HG02973 (cell line): ENCODE results near the gene C16orf90.
"Not testable (repeated sequence)": the region's sequence is repeated elsewhere in the genome, so short reads cannot be mapped to it uniquely, and the experiment has no call there.

ENCODE experiments used
- ATAC-seq: cut with Tn5 transposase; IDR thresholded peaks from one replicate; pipeline ENCODE4 v1.9.1; 2021; ENCODE audit warnings: moderate library complexity; ENCODE audit not compliant: unreplicated experiment

Gene C16orf90, protein sequence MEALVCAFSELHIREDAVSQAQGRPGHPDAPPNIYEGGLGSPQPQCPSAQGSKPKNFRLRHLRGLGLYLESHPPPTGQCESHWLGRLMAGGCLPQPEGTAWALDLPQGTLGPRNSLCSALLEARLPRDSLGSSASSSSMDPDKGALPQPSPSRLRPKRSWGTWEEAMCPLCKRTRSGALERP

DNA sequence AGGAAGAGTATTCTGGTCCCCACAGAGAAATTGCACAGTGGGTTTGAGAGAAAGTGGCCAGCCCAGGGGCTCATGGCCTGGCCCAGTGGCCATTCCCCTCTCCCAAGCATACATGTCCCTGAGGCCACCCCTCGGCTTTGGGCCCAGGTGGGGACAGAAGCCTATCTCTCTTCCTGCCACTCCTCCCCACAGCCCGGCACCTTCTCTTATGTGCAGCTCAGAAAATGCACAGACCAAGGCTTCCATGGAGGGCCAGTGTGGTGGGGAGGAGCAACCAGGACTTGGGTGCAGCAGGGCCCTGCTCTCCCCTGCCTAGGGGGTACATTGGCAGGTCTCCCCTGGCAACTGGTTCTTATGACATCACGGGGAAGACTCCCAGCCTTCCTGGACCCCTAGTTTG, at the start of gene C16orf90:
TSS of gene C16orf90 (minus strand) at position 314 of the 400 bp plus-strand sequence. CDS start at position 246, 68 bp downstream.
- ATAC-seq, result no peak

DNA sequence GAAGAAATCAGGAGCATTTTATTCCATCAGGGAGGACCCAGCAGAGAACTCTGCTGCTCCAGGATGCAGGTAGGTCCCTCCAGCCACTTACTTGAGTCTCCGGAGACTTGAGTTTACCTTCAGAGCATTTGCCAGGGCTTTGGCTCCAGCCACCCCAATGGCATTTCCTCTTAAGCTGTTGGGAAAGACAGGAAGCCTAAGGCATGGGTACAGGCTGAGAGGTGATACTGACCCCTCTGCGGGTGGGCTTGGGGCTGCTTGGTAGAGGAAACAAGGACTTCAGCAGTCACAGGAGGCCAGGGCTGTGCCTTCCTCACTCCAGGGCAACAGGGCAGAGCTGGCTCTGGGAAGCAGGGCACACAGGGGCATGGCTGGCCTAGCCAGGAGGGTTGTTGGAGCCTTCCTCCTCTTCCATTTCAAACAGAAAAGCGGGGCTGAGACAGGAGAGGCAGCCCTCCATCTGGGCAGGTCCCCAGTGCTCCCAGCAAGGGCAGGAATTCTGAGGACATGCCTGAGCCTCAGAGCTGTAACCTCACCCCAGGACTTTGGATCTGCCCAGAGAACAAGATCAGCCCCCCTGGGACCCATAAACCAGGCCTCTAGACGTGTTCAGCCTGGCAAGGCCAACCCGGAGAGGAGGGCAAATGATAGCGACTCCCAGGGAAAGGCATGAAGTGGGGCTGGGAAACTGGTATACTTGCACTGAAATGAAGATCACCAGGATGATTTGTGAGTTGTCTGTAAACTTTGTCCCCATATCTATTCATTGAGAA, 47.5 kb upstream of the C16orf90 start:
- ATAC-seq, result no peak

DNA sequence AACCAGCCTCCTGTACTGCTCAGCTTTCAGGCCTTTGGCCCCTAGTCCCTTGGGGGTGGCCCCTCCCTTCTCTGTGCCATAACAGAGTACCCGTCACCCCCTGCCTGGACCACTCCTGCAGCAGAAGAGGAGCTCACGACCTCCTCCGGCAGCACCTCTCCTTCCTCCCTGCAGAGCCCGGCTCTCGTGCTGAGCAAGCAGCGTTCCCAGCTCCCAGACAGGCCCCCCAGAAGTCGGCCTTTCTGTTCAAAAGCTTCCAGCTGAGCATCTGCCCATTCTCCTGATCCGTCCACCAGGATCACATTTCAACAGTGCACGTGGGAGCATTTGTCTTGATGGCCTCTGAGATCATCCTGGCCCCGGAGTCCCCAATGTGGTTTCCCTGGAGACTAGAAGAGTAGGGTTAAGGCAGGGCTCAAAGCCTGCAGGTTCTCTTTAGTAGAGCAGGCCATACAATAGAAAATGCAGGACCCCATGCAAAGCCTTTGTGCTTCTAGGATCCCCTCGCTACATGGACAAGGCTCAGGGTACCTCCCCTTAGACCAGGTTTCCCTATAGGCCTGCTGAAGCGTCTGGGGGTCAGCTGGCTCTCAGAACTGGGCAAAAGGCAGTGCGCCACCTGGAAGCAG, 46.4 kb upstream of the C16orf90 start:
- no peak for ATAC-seq

DNA sequence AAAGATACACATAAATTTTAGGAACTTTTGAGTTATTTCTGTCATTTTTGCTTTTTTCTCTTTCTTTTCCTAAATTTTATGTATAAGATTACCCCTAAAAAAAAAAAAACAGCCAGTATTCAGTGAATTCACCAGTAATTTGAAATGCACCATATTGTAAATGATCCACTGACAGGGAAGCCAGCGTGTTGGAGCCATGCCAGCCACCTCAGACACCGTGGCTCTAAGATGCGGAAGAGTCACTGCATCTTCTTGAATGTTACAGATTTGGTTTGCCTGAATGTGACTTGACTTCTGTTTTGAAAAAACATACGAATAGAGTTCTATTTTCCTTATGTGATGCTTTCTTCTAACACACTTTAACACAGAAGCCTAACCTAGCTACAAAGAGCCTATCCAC, 42.9 kb upstream of the C16orf90 start:
- no peak for ATAC-seq

DNA sequence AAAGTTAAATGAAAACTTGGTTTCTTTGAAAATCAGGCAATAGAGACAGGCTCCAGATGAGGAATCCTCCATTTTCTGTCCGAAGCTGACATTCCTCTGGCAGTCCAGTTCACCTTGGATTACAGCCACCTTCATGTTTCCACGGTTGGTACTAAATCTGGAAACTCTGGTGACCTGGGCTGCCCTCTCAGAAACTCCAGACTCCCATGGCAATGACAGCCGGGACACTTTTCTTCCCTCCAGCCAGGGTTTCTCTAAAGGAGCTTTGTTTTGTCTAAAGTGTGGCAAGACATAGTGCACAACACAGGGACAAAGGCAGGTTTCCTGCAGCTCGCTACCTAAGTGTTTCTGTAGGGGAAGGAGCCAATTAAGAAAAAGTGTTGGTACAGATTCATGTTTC, 41.6 kb upstream of the C16orf90 start:
- ATAC-seq, result no peak

DNA sequence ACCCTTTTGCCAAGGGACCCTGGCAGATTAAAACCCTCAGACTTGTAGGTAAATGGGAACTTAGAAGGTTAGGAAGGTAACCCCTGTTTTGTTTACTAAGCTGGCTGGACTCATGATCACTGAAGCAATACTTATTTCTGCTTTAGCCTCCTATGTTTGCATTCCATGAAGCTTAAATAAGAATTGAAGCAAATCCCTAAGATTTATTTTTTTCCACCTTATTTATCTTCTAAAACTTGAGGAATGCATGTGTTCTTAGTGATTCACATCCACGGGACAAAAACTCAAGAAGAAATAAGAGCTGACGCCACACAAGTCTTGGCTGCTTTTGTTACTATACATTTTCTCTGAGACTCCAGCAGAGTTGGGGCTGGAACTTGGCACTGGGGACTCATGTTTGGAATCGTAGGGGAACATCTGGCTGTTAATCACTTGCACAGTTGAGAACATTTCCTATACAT, 41.0 kb upstream of the C16orf90 start:
- no peak for ATAC-seq

DNA sequence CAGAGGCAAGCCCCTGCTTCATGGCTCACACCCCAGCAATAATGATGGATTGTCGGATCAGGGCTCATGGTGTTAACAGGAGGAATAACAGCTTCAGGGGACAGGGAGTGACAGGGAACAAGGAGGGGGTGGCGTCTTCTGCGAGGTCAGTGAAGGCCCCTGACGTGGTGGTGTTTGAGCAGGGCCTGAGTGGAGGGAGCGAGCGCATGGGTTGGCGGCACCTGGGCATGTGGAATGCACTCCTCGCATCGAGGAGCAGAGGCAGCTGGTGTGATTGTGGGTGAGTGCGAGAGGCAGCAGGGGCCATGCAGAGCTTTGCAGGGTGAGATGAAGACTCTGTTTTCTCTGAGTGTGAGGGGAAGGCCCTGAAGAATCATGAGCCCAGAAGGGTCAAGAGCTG, 38.8 kb upstream of the C16orf90 start:
- ATAC-seq, result no peak

DNA sequence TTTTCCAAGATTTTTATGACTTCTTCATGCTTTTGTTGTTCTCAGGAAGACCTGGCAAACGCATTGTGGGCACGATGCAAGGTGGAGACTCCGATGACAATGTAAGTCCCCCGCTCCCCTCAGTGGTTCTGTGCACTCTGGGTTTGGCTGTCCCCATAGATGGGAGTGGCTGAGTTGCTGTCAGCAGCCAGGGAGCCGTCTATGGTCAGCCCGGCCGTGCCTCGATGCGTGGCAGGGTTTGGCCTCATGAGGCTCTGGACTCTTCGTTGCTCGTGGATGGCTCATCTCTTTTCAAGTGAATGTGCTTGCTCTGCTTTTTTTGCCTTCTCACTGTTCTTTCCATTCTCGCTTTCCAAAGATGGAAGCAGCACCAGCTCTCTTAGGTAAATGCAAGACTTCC, 37.5 kb upstream of the C16orf90 start:
- ATAC-seq, result no peak

DNA sequence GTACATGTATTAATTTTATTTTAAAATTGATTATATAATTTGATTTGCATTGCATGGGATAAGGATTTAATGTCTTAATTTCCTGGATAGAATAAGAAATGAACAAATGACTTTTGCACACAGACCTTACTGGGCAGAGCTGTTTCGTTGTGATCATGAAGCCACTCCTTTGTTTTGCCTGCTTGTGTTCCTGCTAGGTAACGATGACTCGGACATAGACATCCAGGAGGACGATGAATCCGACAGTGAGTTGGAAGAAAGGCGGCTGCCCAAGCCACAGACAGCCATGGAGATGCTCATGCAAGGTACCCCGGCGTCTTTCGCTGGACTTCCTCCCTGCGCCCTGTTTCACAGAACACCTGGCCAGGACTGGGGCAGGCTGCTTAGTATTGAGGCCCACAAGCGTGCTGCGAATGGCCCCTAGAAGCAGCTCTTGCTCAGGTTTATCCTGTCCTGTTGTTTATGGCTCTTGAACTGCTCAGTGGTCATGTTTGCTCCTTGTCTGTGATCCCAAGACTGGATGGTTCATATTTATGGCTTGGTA, 35.2 kb upstream of the C16orf90 start:
- no peak for ATAC-seq

DNA sequence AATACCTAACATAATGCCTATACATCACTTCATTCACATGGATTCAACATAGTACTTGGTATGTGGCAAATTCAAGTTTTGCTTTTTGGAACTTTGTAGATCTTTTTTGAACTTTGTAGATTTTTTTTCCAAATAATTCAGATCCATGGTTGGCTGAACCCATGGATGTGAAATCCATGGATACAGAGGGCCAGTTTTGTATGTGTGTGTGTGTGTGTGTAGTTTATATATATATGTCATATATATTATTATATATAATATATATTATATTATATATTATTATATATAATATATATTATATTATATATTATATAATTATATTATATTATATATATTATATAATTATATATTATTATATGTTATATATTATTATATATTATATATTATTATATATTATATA, 33.9 kb upstream of the C16orf90 start:
- ATAC-seq, result no peak

DNA sequence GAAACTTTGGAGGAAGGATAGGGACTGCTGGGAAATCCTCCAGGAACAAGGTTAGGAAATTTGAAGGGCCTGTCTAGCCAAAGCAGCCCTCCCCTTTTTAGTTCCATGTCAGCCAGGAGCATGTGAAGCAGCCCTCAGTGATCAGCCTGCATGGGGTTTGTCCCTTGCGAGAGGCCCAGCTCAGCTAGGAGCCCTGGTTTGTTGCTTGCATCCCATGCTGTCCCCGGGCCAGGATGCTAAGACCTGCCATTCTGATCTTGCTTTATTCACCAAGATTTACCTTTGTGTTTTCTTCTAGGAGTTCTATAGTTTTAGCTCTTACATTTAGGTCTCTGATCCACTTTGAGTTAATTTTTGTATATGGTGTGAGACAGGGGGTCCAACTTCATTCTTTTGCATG, 33.1 kb upstream of the C16orf90 start:
- ATAC-seq, result no peak

DNA sequence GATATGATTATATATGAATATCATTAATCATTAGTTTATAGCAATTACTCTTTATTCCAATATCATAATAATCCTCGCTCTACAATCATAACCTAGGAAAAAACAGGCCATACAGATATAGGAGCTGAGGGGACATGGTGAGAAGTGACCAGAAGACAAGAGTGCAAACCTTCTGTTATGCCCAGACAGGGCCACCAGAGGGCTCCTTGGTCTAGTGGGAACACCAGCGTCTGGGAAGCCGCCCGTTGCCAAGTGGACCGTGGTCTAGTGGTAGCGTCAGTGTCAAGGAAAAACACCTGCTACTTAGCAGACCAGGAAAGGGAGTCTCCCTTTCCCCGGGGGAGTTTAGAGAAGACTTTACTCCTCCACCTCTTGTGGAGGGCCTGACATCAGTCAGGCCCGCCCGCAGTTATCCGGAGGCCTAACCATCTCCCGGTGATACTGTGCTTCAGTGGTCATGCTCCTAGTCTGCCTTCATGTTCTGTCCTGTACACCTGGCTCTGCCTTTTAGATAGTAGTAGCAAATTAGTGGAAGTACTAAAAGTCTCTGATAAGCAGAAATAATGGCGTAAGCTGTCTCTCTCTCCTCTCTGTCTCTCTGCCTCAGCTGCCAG, 32.0 kb upstream of the C16orf90 start:
- not testable (repeated sequence) for ATAC-seq

DNA sequence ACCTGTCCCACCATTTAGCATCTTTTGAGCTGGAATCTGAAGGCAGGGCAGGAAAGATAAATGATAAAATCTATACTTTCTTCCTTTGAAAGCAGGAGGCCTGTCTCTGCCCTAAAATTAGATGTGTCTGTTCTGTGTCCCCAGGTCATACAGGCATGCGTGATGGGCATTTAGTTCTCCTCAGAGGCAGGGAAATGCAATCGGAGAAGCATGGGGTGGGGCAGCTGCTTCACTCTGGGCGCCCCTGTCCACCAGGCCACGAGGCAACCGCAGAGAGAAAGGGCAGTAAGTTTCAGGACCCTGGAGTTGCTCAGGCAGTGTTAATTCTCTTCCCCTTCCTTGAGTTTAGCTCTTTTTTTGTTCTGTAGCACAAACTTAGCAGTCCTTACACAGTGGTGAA, 30.7 kb upstream of the C16orf90 start:
- no peak for ATAC-seq

DNA sequence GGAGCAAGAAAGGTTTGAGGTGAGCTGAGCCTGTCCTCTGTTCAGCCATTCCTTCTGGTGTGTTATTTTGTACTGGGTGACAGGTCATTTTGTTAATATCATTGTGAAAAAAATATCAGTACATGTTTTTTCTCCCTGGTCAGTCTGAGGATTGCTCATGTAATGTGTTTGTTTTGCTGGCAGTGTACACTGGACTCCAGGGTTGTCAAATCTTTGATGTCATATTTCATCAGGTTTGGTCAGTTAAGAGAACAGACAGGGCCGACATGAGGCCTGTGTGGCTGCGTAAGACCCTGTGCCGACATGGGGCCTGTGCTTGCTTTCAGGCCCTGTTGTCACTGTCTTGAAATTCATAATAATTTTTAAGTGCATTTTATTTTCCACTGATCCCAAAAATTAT, 28.0 kb upstream of the C16orf90 start:
- ATAC-seq, result no peak

DNA sequence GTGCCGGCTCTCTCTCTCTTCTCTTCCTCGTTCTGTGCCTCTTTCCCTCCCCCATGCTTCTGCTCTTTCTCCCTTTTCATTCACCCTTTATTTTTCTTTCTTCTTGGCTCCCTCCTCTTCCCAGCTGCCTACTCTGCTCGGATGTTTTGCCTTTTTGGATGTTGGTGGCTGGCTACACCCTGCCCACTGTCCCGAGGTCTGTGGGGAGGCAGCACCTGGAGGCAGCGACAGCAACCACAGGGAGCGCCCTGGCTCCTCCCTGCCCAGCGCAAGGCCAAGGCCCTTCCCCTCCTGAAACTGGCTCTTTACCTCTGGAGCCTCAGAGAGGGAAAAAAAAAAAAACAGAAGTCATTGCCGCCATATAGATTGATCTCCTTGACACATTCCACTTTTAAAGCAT, 25.6 kb upstream of the C16orf90 start:
- no peak for ATAC-seq

DNA sequence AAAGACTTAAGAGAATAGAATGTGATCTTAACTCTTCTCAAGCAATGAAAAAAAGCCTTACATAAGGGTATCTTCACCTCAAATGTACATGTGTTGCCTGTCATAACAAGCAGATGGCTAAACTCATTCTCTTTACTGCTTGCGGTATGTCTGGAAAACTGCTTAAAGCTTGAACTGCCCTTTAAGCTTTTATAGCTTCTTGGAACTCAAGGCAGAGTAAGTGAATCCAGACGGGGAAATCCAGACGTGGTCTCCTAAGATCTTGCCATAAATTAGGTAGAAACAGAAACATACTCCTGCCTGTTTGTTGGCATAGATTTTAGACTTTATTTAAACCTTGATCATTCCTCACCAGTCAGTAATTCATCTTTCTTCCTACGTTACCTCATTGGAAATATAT, 25.1 kb upstream of the C16orf90 start:
- no peak for ATAC-seq

DNA sequence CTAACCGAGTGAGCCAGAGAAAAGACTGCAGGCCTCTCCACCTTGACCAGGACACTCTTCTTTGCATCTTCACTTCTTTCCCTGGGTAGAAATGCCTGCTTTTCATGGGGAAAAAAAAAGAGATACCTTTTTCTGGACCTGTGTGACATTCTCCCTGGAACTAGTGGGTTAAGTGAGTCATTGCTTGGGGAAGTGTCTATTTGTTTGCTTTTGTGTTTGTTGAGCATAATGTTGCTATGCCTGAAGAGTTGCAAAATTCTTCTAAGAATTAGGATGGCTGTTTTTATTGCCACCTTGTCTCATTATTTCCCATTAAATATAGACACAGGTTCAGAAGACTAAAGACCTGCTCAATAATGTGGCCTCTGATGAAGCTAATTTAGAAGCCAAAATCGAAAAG, 24.3 kb upstream of the C16orf90 start:
- no peak for ATAC-seq

DNA sequence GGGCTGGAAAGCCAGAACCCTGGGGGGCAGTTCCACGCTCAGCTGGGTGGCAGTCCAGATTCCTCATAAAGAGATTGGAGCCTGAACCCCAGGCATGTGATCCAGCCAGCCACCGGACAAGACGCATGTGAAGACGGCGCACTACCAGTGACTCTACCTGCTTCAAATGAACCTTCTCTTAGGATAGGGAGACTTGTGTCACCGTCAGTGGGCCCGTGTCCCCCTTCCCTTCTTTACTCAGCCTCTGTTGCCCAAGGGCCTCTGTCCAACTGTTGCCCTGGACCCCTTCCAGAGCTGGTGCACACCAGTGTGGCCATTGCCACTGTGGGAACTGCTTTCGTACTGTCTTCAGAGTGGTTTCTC, 23.7 kb upstream of the C16orf90 start:
- ATAC-seq, result no peak

DNA sequence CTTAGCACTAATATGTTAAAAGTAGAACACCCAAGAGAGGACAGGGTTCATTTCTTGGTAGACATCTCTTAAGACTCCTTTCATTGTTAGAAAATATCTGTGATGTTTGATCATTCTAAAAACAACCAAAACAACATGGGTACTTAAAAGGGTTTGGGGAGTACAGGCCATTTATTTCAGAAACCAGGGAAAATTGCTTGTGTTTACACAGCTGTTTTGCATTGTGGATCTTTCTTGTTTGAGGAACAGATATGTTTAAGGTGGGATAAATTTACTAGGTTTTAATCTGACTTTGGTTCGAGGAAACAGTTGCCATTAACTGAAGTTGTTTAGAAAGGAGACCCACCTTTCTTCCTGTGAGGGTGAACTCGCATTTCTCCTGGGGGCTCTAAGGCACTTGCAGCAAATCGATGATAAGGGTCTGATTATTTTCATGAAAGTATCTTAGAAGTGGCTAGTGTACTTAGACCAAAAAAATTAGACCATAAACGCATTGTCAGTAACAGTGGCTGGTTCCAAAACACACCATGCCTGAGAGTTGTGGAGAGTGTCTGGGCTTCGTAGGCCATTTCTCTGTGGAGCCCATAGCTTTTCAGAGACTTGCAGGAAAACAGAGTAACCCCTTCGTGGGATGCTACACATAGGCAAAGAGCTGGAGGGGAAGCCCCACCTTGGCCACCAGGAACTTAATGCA, 23.1 kb upstream of the C16orf90 start:
- no peak for ATAC-seq

DNA sequence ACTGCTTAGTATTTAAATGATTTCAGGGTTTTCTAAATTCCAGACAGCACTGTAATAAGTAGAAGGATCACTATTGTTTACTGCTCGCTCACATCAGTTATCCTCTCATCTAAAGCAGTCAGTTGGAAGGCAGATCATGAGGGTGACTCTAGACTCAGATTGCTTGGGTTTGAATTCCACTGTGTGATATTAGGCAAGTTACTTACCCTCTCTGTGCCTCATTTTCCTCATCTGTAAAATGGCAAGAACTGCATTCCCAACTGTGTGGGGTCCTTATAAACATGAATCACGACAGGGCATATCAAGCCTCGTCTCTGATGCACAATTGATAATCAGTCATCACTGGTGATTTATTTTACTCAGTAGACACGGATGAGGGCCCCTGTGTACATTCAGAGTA, 20.6 kb upstream of the C16orf90 start:
- ATAC-seq, result no peak

DNA sequence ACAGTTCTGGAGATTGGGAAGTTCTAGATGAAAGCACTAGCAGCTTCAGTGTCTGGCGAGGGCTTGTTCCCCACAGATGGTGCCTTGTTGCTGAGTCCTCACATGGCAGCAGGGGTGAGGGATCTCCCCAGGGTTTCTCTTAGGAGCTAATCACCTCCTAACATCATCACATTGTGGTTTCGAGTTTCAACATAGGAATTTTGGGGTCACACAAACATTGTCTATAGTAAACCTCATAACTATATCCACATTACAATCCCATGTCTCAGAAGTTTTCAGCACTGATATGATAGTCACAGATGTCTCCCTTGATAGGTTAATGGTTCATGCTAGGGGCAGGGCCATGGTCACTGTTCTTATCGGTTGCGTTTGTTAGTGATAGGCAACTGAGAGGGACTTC, 19.3 kb upstream of the C16orf90 start:
- ATAC-seq, result no peak
